ENCODE data around the gene ADRA2C. TPM values are rescaled to one million over a fixed set of nuclear protein-coding genes. Genes with fewer than 3 reads are reported as not detected.

The ADRA2C gene
- total RNA-seq, 5 donors from 2014 or later (not counting 1 experiment from before 2014, with no cell fraction given) = 0.16 to 0.18 TPM; not detected in 3

GRCh38 chr4:3740256-3740655, 25.9 kb upstream of the ADRA2C start:
- H3K27me3 Mint-ChIP-seq = peaks cover 45 to 46% of the 10 kb centered on the region in 2 donors
- Histone ChIP-seq H3K27ac (ENCODE audit: low read length) (no peak overlapping the region), H3K36me3 (ENCODE audit: control insufficient read depth in 2 of 2, extremely low read depth in 1 of 2, insufficient read depth in 1 of 2, low read length in 1 of 2) (no peaks in the 10 kb centered on the region), H3K9me3 (no peaks in the 10 kb centered on the region), H3K4me1 (ENCODE audit: control insufficient read depth in 1 of 2, extremely low read depth in 1 of 2, insufficient read depth in 2 of 2, low read length in 2 of 2) (no peaks in the 10 kb centered on the region), H3K27me3 (replicated peaks in 1 of 2; ENCODE audit: control insufficient read depth in 2 of 2, extremely low read depth in 1 of 2, insufficient read depth in 2 of 2, low read length in 1 of 2) (peaks cover 0 to 63% of the 10 kb centered on the region in 2 experiments), H3K4me3 (ENCODE audit: control insufficient read depth in 1 of 2, extremely low read depth in 1 of 2, low read length in 1 of 2) (no peak overlapping the region)
- ChIA-PET POLR2A (no interaction called here), CTCF (no interaction called here)
- ATAC-seq (replicated peaks in 1 of 4) (no peak), DNase-seq (no peak)
- H3K4me1 Mint-ChIP-seq = no peaks in the 10 kb centered on the region
- WGBS (ENCODE audit: insufficient coverage) = 69% methylated on average over 21 of the region's 25 CpGs
- no peaks in the 10 kb centered on the region for H3K36me3 Mint-ChIP-seq
- H3K4me3 Mint-ChIP-seq = no peak overlapping the region
- no peak overlapping the region for H3K27ac Mint-ChIP-seq
- peaks cover 0 to 4% (median 0%) of the 10 kb centered on the region in 3 donors for H3K9me3 Mint-ChIP-seq

GRCh38 chr4:3741217-3742011, 24.8 kb upstream of the ADRA2C start:
- Histone ChIP-seq H3K27ac (ENCODE audit: low read length) (no peak overlapping the region), H3K4me3 (ENCODE audit: control insufficient read depth in 1 of 2, extremely low read depth in 1 of 2, low read length in 1 of 2) (no peak overlapping the region), H3K27me3 (replicated peaks in 1 of 2; ENCODE audit: control insufficient read depth in 2 of 2, extremely low read depth in 1 of 2, insufficient read depth in 2 of 2, low read length in 1 of 2) (peaks cover 2 to 63% of the 10 kb centered on the region in 2 experiments), H3K4me1 (ENCODE audit: control insufficient read depth in 1 of 2, extremely low read depth in 1 of 2, insufficient read depth in 2 of 2, low read length in 2 of 2) (no peaks in the 10 kb centered on the region), H3K36me3 (ENCODE audit: control insufficient read depth in 2 of 2, extremely low read depth in 1 of 2, insufficient read depth in 1 of 2, low read length in 1 of 2) (no peaks in the 10 kb centered on the region), H3K9me3 (no peaks in the 10 kb centered on the region)
- DNase-seq (no peak), ATAC-seq (replicated peaks in 1 of 4) (no peak)
- ChIA-PET POLR2A (no interaction called here), CTCF (no interaction called here)
- no peak overlapping the region for H3K4me3 Mint-ChIP-seq
- peaks cover 0 to 4% (median 0%) of the 10 kb centered on the region in 3 donors for H3K9me3 Mint-ChIP-seq
- no peaks in the 10 kb centered on the region for H3K4me1 Mint-ChIP-seq
- 78% methylated on average over 12 of the region's 19 CpGs for WGBS (ENCODE audit: insufficient coverage)
- H3K36me3 Mint-ChIP-seq = no peaks in the 10 kb centered on the region
- H3K27me3 Mint-ChIP-seq = peaks cover 49 to 54% of the 10 kb centered on the region in 2 donors
- H3K27ac Mint-ChIP-seq = no peak overlapping the region

- H3K4me3 ChIP-seq (ENCODE audit: control insufficient read depth in 1 of 2, extremely low read depth in 1 of 2, low read length in 1 of 2) = no peak overlapping the region
- Mint-ChIP-seq H3K27ac (no peak overlapping the region), H3K36me3 (no peaks in the 10 kb centered on the region), H3K4me3 (no peak overlapping the region), H3K27me3 (peaks cover 50 to 60% of the 10 kb centered on the region in 2 donors), H3K9me3 (peaks cover 0 to 4% (median 0%) of the 10 kb centered on the region in 3 donors), H3K4me1 (no peaks in the 10 kb centered on the region)
- no peaks in the 10 kb centered on the region for H3K36me3 ChIP-seq (ENCODE audit: control insufficient read depth in 2 of 2, extremely low read depth in 1 of 2, insufficient read depth in 1 of 2, low read length in 1 of 2)
- ChIA-PET POLR2A (no interaction called here), CTCF (no interaction called here)
- ATAC-seq (replicated peaks in 1 of 4) = no peak
- WGBS (ENCODE audit: insufficient coverage) = 71% methylated on average over 2 of the region's 3 CpGs
- no peaks in the 10 kb centered on the region for H3K4me1 ChIP-seq (ENCODE audit: control insufficient read depth in 1 of 2, extremely low read depth in 1 of 2, insufficient read depth in 2 of 2, low read length in 2 of 2)
- no peak for DNase-seq
- no peak overlapping the region for H3K27ac ChIP-seq (ENCODE audit: low read length)
- H3K9me3 ChIP-seq = no peaks in the 10 kb centered on the region
- H3K27me3 ChIP-seq (replicated peaks in 1 of 2; ENCODE audit: control insufficient read depth in 2 of 2, extremely low read depth in 1 of 2, insufficient read depth in 2 of 2, low read length in 1 of 2) = peaks cover 2 to 60% of the 10 kb centered on the region in 2 experiments
Observed at GRCh38 chr4:3742610-3743009, 23.6 kb upstream of the ADRA2C start.

DNA sequence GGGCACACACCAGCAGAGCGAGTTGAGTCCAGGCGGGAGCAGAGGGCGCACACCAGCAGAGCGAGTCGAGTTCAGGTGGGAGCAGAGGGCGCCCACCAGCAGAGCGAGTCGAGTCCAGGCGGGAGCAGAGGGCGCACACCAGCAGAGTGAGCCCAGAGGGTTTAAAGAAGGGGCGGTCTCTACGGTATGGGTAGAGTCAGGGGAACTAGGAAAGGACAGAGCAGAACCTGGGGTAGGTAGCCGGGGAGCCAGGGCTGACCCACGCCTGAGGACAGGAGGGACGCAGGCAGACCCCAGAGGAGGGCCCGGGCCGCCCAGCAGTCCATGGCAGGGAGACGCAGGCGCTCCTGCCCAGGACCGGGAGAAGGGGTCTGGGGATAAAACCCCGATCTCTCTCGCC, 22.0 kb upstream of the ADRA2C start:
- 67% methylated on average over 15 of the region's 22 CpGs for WGBS (ENCODE audit: insufficient coverage)
- no peak overlapping the region for H3K27ac Mint-ChIP-seq

GRCh38 chr4:3744901-3745300, 21.3 kb upstream of the ADRA2C start:
- CTCF ChIA-PET = no interaction called here
- peaks cover 55 to 67% of the 10 kb centered on the region in 2 donors for H3K27me3 Mint-ChIP-seq
- POLR2A ChIA-PET = no interaction called here
- H3K4me3 Mint-ChIP-seq = no peak overlapping the region
- H3K9me3 ChIP-seq = no peaks in the 10 kb centered on the region
- peaks cover 0 to 4% (median 0%) of the 10 kb centered on the region in 3 donors for H3K9me3 Mint-ChIP-seq
- H3K4me1 ChIP-seq (ENCODE audit: control insufficient read depth in 1 of 2, extremely low read depth in 1 of 2, insufficient read depth in 2 of 2, low read length in 2 of 2) = no peaks in the 10 kb centered on the region
- no peaks in the 10 kb centered on the region for H3K36me3 Mint-ChIP-seq
- no peaks in the 10 kb centered on the region for H3K36me3 ChIP-seq (ENCODE audit: control insufficient read depth in 2 of 2, extremely low read depth in 1 of 2, insufficient read depth in 1 of 2, low read length in 1 of 2)
- no peaks in the 10 kb centered on the region for H3K4me1 Mint-ChIP-seq
- DNase-seq (no peak), ATAC-seq (replicated peaks in 1 of 4) (no peak)
- H3K27ac ChIP-seq (ENCODE audit: low read length) = no peak overlapping the region
- peaks cover 2 to 60% of the 10 kb centered on the region in 2 experiments for H3K27me3 ChIP-seq (replicated peaks in 1 of 2; ENCODE audit: control insufficient read depth in 2 of 2, extremely low read depth in 1 of 2, insufficient read depth in 2 of 2, low read length in 1 of 2)
- H3K27ac Mint-ChIP-seq = no peak overlapping the region
- no peak overlapping the region for H3K4me3 ChIP-seq (ENCODE audit: control insufficient read depth in 1 of 2, extremely low read depth in 1 of 2, low read length in 1 of 2)
- 16% methylated on average over 4 of the region's 14 CpGs for WGBS (ENCODE audit: insufficient coverage)

More for the DNA sequence above, 22.0 kb upstream of the ADRA2C start:
- no peak for DNase-seq
- no peak overlapping the region for H3K4me3 Mint-ChIP-seq
- H3K36me3 ChIP-seq (ENCODE audit: control insufficient read depth in 2 of 2, extremely low read depth in 1 of 2, insufficient read depth in 1 of 2, low read length in 1 of 2) = no peaks in the 10 kb centered on the region
- no peaks in the 10 kb centered on the region for H3K36me3 Mint-ChIP-seq
- H3K27ac ChIP-seq (ENCODE audit: low read length) = no peak overlapping the region
- H3K9me3 ChIP-seq = no peaks in the 10 kb centered on the region
- CTCF ChIA-PET = no interaction called here
- H3K9me3 Mint-ChIP-seq = peaks cover 0 to 4% (median 0%) of the 10 kb centered on the region in 3 donors
- no peaks in the 10 kb centered on the region for H3K4me1 ChIP-seq (ENCODE audit: control insufficient read depth in 1 of 2, extremely low read depth in 1 of 2, insufficient read depth in 2 of 2, low read length in 2 of 2)
- no peak overlapping the region for H3K4me3 ChIP-seq (ENCODE audit: control insufficient read depth in 1 of 2, extremely low read depth in 1 of 2, low read length in 1 of 2)
- ATAC-seq (replicated peaks in 1 of 4) = no peak
- peaks cover 53 to 63% of the 10 kb centered on the region in 2 donors for H3K27me3 Mint-ChIP-seq
- POLR2A ChIA-PET = no interaction called here
- H3K4me1 Mint-ChIP-seq = no peaks in the 10 kb centered on the region
- H3K27me3 ChIP-seq (replicated peaks in 1 of 2; ENCODE audit: control insufficient read depth in 2 of 2, extremely low read depth in 1 of 2, insufficient read depth in 2 of 2, low read length in 1 of 2) = peaks cover 2 to 64% of the 10 kb centered on the region in 2 experiments

- Mint-ChIP-seq H3K4me1 (no peaks in the 10 kb centered on the region), H3K4me3 (no peak overlapping the region), H3K27me3 (peaks cover 56 to 69% of the 10 kb centered on the region in 2 donors), H3K27ac (no peak overlapping the region), H3K9me3 (peaks cover 0 to 4% (median 0%) of the 10 kb centered on the region in 3 donors), H3K36me3 (no peaks in the 10 kb centered on the region)
- Histone ChIP-seq H3K27me3 (replicated peaks in 1 of 2; ENCODE audit: control insufficient read depth in 2 of 2, extremely low read depth in 1 of 2, insufficient read depth in 2 of 2, low read length in 1 of 2) (peaks cover 2 to 60% of the 10 kb centered on the region in 2 experiments), H3K27ac (ENCODE audit: low read length) (no peak overlapping the region), H3K9me3 (no peaks in the 10 kb centered on the region), H3K4me1 (ENCODE audit: control insufficient read depth in 1 of 2, extremely low read depth in 1 of 2, insufficient read depth in 2 of 2, low read length in 2 of 2) (no peaks in the 10 kb centered on the region), H3K4me3 (ENCODE audit: control insufficient read depth in 1 of 2, extremely low read depth in 1 of 2, low read length in 1 of 2) (no peak overlapping the region), H3K36me3 (ENCODE audit: control insufficient read depth in 2 of 2, extremely low read depth in 1 of 2, insufficient read depth in 1 of 2, low read length in 1 of 2) (no peaks in the 10 kb centered on the region)
- ChIA-PET CTCF (no interaction called here), POLR2A (no interaction called here)
- DNase-seq (no peak), ATAC-seq (replicated peaks in 1 of 4) (no peak)
- WGBS (ENCODE audit: insufficient coverage) = 89% methylated on average over 18 of the region's 32 CpGs
Observed at GRCh38 chr4:3745886-3746656, 20.1 kb upstream of the ADRA2C start.

All from T-cell (primary cell).